Endodermal cell (in vitro differentiated cells): ENCODE results near the gene PYGO2. TPM values are rescaled to one million over a fixed set of nuclear protein-coding genes. Genes with fewer than 3 reads are reported as not detected.

ENCODE experiments used
- DNase-seq: peaks from one replicate; pipeline ENCODE4 v3.0.0-alpha.2; 2017
- H3K27ac ChIP-seq: 2 replicates; pipeline ENCODE4 v1.5.1; 2013; ENCODE audit warnings: mild to moderate bottlenecking, low read depth, low read length, moderate library complexity
- H3K27me3 ChIP-seq: 2 replicates; pipeline ENCODE4 v1.6.1; 2013; ENCODE audit warnings: mild to moderate bottlenecking, low read length, moderate library complexity; ENCODE audit not compliant: insufficient read depth, control insufficient read depth, poor library complexity, severe bottlenecking
- H3K36me3 ChIP-seq: 2 replicates; pipeline ENCODE4 v1.7.0; 2013; ENCODE audit warnings: mild to moderate bottlenecking, low read length, moderate library complexity; ENCODE audit not compliant: control insufficient read depth, insufficient read depth
- H3K4me1 ChIP-seq: one replicate; pipeline ENCODE4 v1.7.0; 2013; ENCODE audit warnings: low read length; ENCODE audit not compliant: control insufficient read depth, insufficient read depth
- H3K4me3 ChIP-seq: 2 replicates; pipeline ENCODE4 v1.5.1; 2013; ENCODE audit warnings: mild to moderate bottlenecking, low read length, moderate library complexity
- H3K9ac ChIP-seq: 2 replicates; pipeline ENCODE4 v1.6.1; 2013; ENCODE audit warnings: mild to moderate bottlenecking, low read length, moderate library complexity; ENCODE audit not compliant: poor library complexity, severe bottlenecking; ENCODE audit errors: extremely low read depth
- H3K9me3 ChIP-seq: 2 replicates; pipeline ENCODE4 v1.6.1; 2013; ENCODE audit warnings: mild to moderate bottlenecking, low read length, moderate library complexity; ENCODE audit not compliant: control insufficient read depth
- H3K27ac Mint-ChIP-seq: 2 replicates; pipeline ENCODE4 v1.8.0; 2020; ENCODE audit warnings: mixed read lengths
- H3K27me3 Mint-ChIP-seq: 2 replicates; pipeline ENCODE4 v1.8.0; 2021; ENCODE audit warnings: mild to moderate bottlenecking, mixed read lengths; ENCODE audit not compliant: insufficient read depth
- H3K36me3 Mint-ChIP-seq: 2 replicates; pipeline ENCODE4 v1.8.0; 2020; ENCODE audit warnings: low read depth, mixed read lengths
- H3K4me1 Mint-ChIP-seq: 2 replicates; pipeline ENCODE4 v1.8.0; 2020; ENCODE audit warnings: mixed read lengths
- H3K4me3 Mint-ChIP-seq: 2 replicates; pipeline ENCODE4 v1.8.0; 2020; ENCODE audit warnings: mild to moderate bottlenecking, moderate library complexity, mixed read lengths
- H3K9me3 Mint-ChIP-seq: 2 replicates; pipeline ENCODE4 v1.8.0; 2020; ENCODE audit warnings: mild to moderate bottlenecking, mixed read lengths
- WGBS, 2 experiments: methylation state at CpG; one replicate each; pipeline versions ENCODE4 v1.1.5 to v1.1.7; 2013; ENCODE audit warnings: missing lambda C conversion rate in 2 of 2, mixed read lengths in 1 of 2; ENCODE audit not compliant: insufficient coverage in 1 of 2, insufficient read length in 1 of 2; 5-methylcytosine and 5-hydroxymethylcytosine counted together
- total RNA-seq, 2 donors: library from RNA; stranded (reverse); fragmentation: NEBNext Ultra II Directional in 1 of 2; extraction: Animal tissue kit (Norgen Biotek cat#: 25700) in 1 of 2; gene quantifications; 2 replicates in 1 of 2; 3 replicates in 1 of 2; pipeline ENCODE4 v1.2.1, GENCODE V29; 2021
- TF ChIP-seq, protein P1 (sequence below): fragments of 200-600 bp; sonication (generic); conservative IDR thresholded peaks from 2 replicates; pipeline ENCODE4 v1.5.0; 2021; ENCODE audit warnings: antibody characterized with exemption, mild to moderate bottlenecking

The PYGO2 gene
- total RNA-seq, 2 donors from 2014 or later: 33.4 to 40.4 TPM

DNA sequence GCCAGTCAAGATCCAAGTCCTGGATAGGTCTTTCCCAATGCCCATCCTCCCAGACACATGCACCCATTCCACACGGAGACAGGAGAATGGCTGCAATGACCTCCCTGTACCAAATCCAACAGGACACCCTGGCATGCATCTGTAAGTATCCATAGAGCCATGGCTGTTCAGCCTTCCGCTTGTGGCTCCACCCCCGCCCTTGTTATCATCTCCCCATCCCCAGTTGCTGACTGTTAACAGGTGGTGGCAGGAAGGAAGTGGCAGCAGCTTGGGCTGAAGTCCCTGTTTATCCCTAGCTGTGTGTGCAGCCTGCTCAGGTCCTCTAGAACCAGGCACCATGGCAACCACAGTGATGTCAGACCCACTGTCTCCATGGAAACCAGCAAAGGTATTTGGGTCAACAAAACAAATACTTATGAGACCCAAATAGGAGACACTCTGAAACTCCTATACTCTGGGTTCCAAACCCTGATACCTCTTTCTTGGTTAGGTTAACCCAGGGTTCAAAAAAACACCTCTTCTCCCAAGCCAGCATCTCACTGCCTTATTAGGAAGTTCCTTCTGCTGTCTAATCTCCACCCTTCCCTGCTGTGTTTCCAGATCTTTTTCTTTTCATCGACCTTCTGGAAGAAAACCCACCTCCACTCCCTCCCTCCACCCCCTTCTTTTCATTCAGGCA lies 6.4 kb downstream of the PYGO2 start:
- Histone ChIP-seq H3K27me3 (no peaks in the 10 kb centered on the region), H3K4me3 (peak overlapping the region; percentile 94), H3K27ac (peak overlapping the region; percentile 97), H3K36me3 (peaks cover 28% of the 10 kb centered on the region), H3K9ac (peak overlapping the region; percentile 95), H3K9me3 (no peaks in the 10 kb centered on the region), H3K4me1 (peaks cover 19% of the 10 kb centered on the region)
- Mint-ChIP-seq H3K27ac (peak overlapping the region; percentile 99), H3K27me3 (no peaks in the 10 kb centered on the region), H3K4me1 (peaks cover 44% of the 10 kb centered on the region), H3K4me3 (peak overlapping the region; percentile 75), H3K36me3 (peaks cover 17% of the 10 kb centered on the region), H3K9me3 (no peaks in the 10 kb centered on the region)
- TF ChIP-seq, protein P1, sequence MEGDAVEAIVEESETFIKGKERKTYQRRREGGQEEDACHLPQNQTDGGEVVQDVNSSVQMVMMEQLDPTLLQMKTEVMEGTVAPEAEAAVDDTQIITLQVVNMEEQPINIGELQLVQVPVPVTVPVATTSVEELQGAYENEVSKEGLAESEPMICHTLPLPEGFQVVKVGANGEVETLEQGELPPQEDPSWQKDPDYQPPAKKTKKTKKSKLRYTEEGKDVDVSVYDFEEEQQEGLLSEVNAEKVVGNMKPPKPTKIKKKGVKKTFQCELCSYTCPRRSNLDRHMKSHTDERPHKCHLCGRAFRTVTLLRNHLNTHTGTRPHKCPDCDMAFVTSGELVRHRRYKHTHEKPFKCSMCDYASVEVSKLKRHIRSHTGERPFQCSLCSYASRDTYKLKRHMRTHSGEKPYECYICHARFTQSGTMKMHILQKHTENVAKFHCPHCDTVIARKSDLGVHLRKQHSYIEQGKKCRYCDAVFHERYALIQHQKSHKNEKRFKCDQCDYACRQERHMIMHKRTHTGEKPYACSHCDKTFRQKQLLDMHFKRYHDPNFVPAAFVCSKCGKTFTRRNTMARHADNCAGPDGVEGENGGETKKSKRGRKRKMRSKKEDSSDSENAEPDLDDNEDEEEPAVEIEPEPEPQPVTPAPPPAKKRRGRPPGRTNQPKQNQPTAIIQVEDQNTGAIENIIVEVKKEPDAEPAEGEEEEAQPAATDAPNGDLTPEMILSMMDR: no peak
- peak; percentile 81 for DNase-seq
- 8 to 31% methylated on average over 2 to 4 of the region's 4 CpGs for WGBS, 2 experiments

- TF ChIP-seq, protein P1: no peak
- Mint-ChIP-seq H3K9me3 (no peaks in the 10 kb centered on the region), H3K27ac (no peak overlapping the region), H3K4me3 (peak overlapping the region; percentile 75), H3K27me3 (no peaks in the 10 kb centered on the region), H3K4me1 (peaks cover 44% of the 10 kb centered on the region), H3K36me3 (peaks cover 14% of the 10 kb centered on the region)
- Histone ChIP-seq H3K27me3 (no peaks in the 10 kb centered on the region), H3K4me1 (peaks cover 19% of the 10 kb centered on the region), H3K36me3 (peaks cover 26% of the 10 kb centered on the region), H3K9ac (no peak overlapping the region), H3K9me3 (no peaks in the 10 kb centered on the region), H3K27ac (no peak overlapping the region), H3K4me3 (peak overlapping the region; percentile 94)
- WGBS, 2 experiments: 86 to 91% methylated on average over 3 of the region's 3 CpGs
- no peak for DNase-seq
These were observed 7.0 kb downstream of the PYGO2 start for GRCh38 chr1:154954541-154954940.

DNA sequence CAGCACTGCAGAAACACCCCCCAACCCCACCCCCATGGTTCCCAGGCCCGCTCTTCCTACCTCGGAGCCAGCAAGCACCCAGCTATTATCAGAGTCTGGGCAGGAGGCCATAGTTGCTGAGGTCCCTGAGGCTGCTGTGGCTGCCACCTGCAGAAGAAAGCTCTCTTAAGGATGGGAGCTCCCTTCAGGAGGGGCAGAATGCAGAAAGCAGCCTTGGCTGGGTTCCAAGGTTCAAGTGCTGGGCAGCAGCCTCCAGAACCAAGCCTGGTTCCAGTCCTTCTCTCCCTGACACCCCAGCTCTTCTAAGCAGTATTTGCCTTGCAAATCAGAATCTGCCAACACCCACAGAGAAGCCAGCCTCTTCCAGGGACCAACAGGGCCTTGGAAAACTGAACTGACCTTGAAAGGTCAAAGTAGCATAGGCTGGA lies 8.0 kb downstream of the PYGO2 start:
- Histone ChIP-seq H3K36me3 (peaks cover 18% of the 10 kb centered on the region), H3K27ac (no peak overlapping the region), H3K4me1 (peaks cover 19% of the 10 kb centered on the region), H3K9ac (no peak overlapping the region), H3K4me3 (no peak overlapping the region), H3K27me3 (no peaks in the 10 kb centered on the region), H3K9me3 (no peaks in the 10 kb centered on the region)
- TF ChIP-seq, protein P1: no peak
- WGBS, 2 experiments: 90% methylated on average over 2 of the region's 2 CpGs; no CpG with 5 or more reads in 1 of the 2 experiments
- Mint-ChIP-seq H3K27ac (no peak overlapping the region), H3K27me3 (no peaks in the 10 kb centered on the region), H3K4me3 (no peak overlapping the region), H3K4me1 (peaks cover 44% of the 10 kb centered on the region), H3K36me3 (peaks cover 16% of the 10 kb centered on the region), H3K9me3 (no peaks in the 10 kb centered on the region)
- DNase-seq: no peak
